Osteocyte (in vitro differentiated cells): ENCODE data around the gene OST4. TPM values are rescaled to one million over a fixed set of nuclear protein-coding genes. Genes with fewer than 3 reads are reported as not detected.

Experiments
- DNase-seq: peaks from one replicate; pipeline ENCODE4 v3.0.0; 2021; ENCODE audit warnings: mixed read lengths; ENCODE audit not compliant: unreplicated experiment; ENCODE audit errors: extremely low spot score
- H3K27ac Mint-ChIP-seq: one replicate; pipeline ENCODE4 v1.8.0; 2021; ENCODE audit warnings: mild to moderate bottlenecking, mixed read lengths; ENCODE audit not compliant: unreplicated experiment
- H3K27me3 Mint-ChIP-seq: one replicate; pipeline ENCODE4 v1.8.0; 2021; ENCODE audit warnings: mixed read lengths; ENCODE audit not compliant: unreplicated experiment
- H3K36me3 Mint-ChIP-seq: one replicate; pipeline ENCODE4 v1.8.0; 2021; ENCODE audit warnings: mixed read lengths; ENCODE audit not compliant: unreplicated experiment
- H3K4me1 Mint-ChIP-seq: one replicate; pipeline ENCODE4 v1.8.0; 2021; ENCODE audit warnings: mixed read lengths; ENCODE audit not compliant: unreplicated experiment
- H3K4me3 Mint-ChIP-seq: one replicate; pipeline ENCODE4 v1.8.0; 2021; ENCODE audit warnings: mild to moderate bottlenecking, moderate library complexity, mixed read lengths; ENCODE audit not compliant: unreplicated experiment
- H3K9me3 Mint-ChIP-seq: one replicate; pipeline ENCODE4 v1.8.0; 2021; ENCODE audit warnings: mixed read lengths; ENCODE audit not compliant: unreplicated experiment
- CTCF ChIP-seq: fragments of 200-600 bp; sonication (generic); IDR thresholded peaks from 2 replicates; pipeline ENCODE4 v1.5.0; 2021; ENCODE audit warnings: antibody characterized with exemption, mild to moderate bottlenecking, moderate library complexity
- total RNA-seq: library from RNA; stranded (reverse); gene quantifications from 2 replicates; pipeline ENCODE4 v1.2.1, GENCODE V29; 2021

The OST4 gene
- total RNA-seq, 1 donor from 2014 or later: 380 TPM

- peak; percentile 48 for TF ChIP-seq CTCF
- H3K4me3 Mint-ChIP-seq: peak overlapping the region; percentile 96
Observed at GRCh38 chr2:27050281-27050995, 21.0 kb downstream of the OST4 start.

GRCh38 chr2:27049422-27050280 is 21.8 kb downstream of the OST4 start:
- H3K27ac Mint-ChIP-seq: peak overlapping the region; percentile 100
- no peak for DNase-seq
- H3K9me3 Mint-ChIP-seq: no peaks in the 10 kb centered on the region
- peak overlapping the region; percentile 96 for H3K4me3 Mint-ChIP-seq
- no peak for TF ChIP-seq CTCF
- peaks cover 17% of the 10 kb centered on the region for H3K4me1 Mint-ChIP-seq
- peaks cover 6% of the 10 kb centered on the region for H3K36me3 Mint-ChIP-seq
- no peaks in the 10 kb centered on the region for H3K27me3 Mint-ChIP-seq

More at GRCh38 chr2:27050281-27050995, 21.0 kb downstream of the OST4 start:
- no peaks in the 10 kb centered on the region for H3K27me3 Mint-ChIP-seq
- no peaks in the 10 kb centered on the region for H3K9me3 Mint-ChIP-seq
- peak overlapping the region; percentile 100 for H3K27ac Mint-ChIP-seq
- DNase-seq: peak; percentile 97
- H3K4me1 Mint-ChIP-seq: peaks cover 17% of the 10 kb centered on the region
- peaks cover 13% of the 10 kb centered on the region for H3K36me3 Mint-ChIP-seq

GRCh38 chr2:27042985-27043634 is 28.3 kb downstream of the OST4 start:
- Mint-ChIP-seq H3K9me3 (no peaks in the 10 kb centered on the region), H3K4me1 (peaks cover 2% of the 10 kb centered on the region), H3K36me3 (peaks cover 22% of the 10 kb centered on the region), H3K27ac (no peak overlapping the region), H3K27me3 (no peaks in the 10 kb centered on the region), H3K4me3 (no peak overlapping the region)
- no peak for DNase-seq
- TF ChIP-seq CTCF: no peak

- no peak overlapping the region for H3K4me3 Mint-ChIP-seq
Observed at GRCh38 chr2:27042159-27042661, 29.2 kb downstream of the OST4 start.

More at GRCh38 chr2:27042159-27042661, 29.2 kb downstream of the OST4 start:
- Mint-ChIP-seq H3K27ac (no peak overlapping the region), H3K27me3 (no peaks in the 10 kb centered on the region), H3K9me3 (no peaks in the 10 kb centered on the region), H3K36me3 (peaks cover 24% of the 10 kb centered on the region), H3K4me1 (peaks cover 2% of the 10 kb centered on the region)
- DNase-seq: no peak
- no peak for TF ChIP-seq CTCF
